ENCODE measurements around the gene WNT7B. TPM values are rescaled to one million over a fixed set of nuclear protein-coding genes. Genes with fewer than 3 reads are reported as not detected.

WNT7B gene
- total RNA-seq, 1 experiment from 2014 or later: 66.9 TPM

GRCh38 chr22:45877036-45877380 lies 100.0 kb downstream of the WNT7B start:
- Histone ChIP-seq H3K27ac (no peak overlapping the region), H3K27me3 (ENCODE audit: insufficient read depth, low read depth) (no peaks in the 10 kb centered on the region), H3K36me3 (ENCODE audit: low read depth) (no peaks in the 10 kb centered on the region), H3K4me3 (no peak overlapping the region), H3K4me2 (no peak overlapping the region), H3F3A (ENCODE audit: insufficient read depth, low read depth) (0 out of 2 replicates have a peak, but pooled peaks cover 4% of the 10 kb centered on the region), H3K79me2 (ENCODE audit: low read depth) (no peaks in the 10 kb centered on the region), H2AFZ (no peak overlapping the region), H3K9me2 (ENCODE audit: insufficient read depth) (no peaks in the 10 kb centered on the region), H4K20me1 (ENCODE audit: insufficient read depth) (no peaks in the 10 kb centered on the region), H3K4me1 (replicated peaks; ENCODE audit: insufficient read depth) (no peaks in the 10 kb centered on the region), H3K9me3 (ENCODE audit: insufficient read depth, low read depth) (peaks cover 9% of the 10 kb centered on the region; the same call in 1 of the 2 replicates)
- CTCF ChIA-PET: no interaction called here
- POLR2A ChIA-PET (ENCODE audit: unreplicated experiment): no interaction called here
- TF ChIP-seq CTCF (conservative IDR thresholded peaks at IDR 0.05) (no peak), EZH2 (IDR thresholded peaks at IDR 0.05; ENCODE audit: low read depth) (no peak)
- intact Hi-C loops (cut with micrococcal nuclease; ENCODE audit: unreplicated experiment): no loop called here
- no peak for DNase-seq
- no TSS peak for BruUV-seq (replicated peaks)

GRCh38 chr22:45876136-45877035 lies 100.6 kb downstream of the WNT7B start:
- DNase-seq: no peak
- TF ChIP-seq CTCF (conservative IDR thresholded peaks at IDR 0.05) (no peak), EZH2 (IDR thresholded peaks at IDR 0.05; ENCODE audit: low read depth) (no peak)
- Histone ChIP-seq H3K4me2 (no peak overlapping the region), H2AFZ (no peak overlapping the region), H3K36me3 (ENCODE audit: low read depth) (no peaks in the 10 kb centered on the region), H3K9me3 (ENCODE audit: insufficient read depth, low read depth) (peaks cover 9% of the 10 kb centered on the region; the same call in 1 of the 2 replicates), H3K27ac (no peak overlapping the region), H3K4me1 (replicated peaks; ENCODE audit: insufficient read depth) (no peaks in the 10 kb centered on the region), H3K27me3 (ENCODE audit: insufficient read depth, low read depth) (no peaks in the 10 kb centered on the region), H3K79me2 (ENCODE audit: low read depth) (no peaks in the 10 kb centered on the region), H3K4me3 (no peak overlapping the region), H3K9me2 (ENCODE audit: insufficient read depth) (no peaks in the 10 kb centered on the region), H4K20me1 (ENCODE audit: insufficient read depth) (no peaks in the 10 kb centered on the region), H3F3A (ENCODE audit: insufficient read depth, low read depth) (0 out of 2 replicates have a peak, but pooled peaks cover 4% of the 10 kb centered on the region)
- intact Hi-C loops (cut with micrococcal nuclease; ENCODE audit: unreplicated experiment): no loop called here
- POLR2A ChIA-PET (ENCODE audit: unreplicated experiment): no interaction called here
- no TSS peak for BruUV-seq (replicated peaks)
- CTCF ChIA-PET: no interaction called here

GRCh38 chr22:45872659-45873263 lies 104.2 kb downstream of the WNT7B start:
- Histone ChIP-seq H3K9me2 (ENCODE audit: insufficient read depth) (no peaks in the 10 kb centered on the region), H2AFZ (no peak overlapping the region), H3K27me3 (ENCODE audit: insufficient read depth, low read depth) (no peaks in the 10 kb centered on the region), H3F3A (ENCODE audit: insufficient read depth, low read depth) (0 out of 2 replicates have a peak, but pooled peaks cover 4% of the 10 kb centered on the region), H3K4me2 (no peak overlapping the region), H3K4me3 (no peak overlapping the region), H3K9me3 (ENCODE audit: insufficient read depth, low read depth) (peaks cover 9% of the 10 kb centered on the region; the same call in 1 of the 2 replicates), H3K36me3 (ENCODE audit: low read depth) (no peaks in the 10 kb centered on the region), H3K4me1 (replicated peaks; ENCODE audit: insufficient read depth) (no peaks in the 10 kb centered on the region), H4K20me1 (ENCODE audit: insufficient read depth) (no peaks in the 10 kb centered on the region), H3K27ac (no peak overlapping the region), H3K79me2 (ENCODE audit: low read depth) (no peaks in the 10 kb centered on the region)
- intact Hi-C loops (cut with micrococcal nuclease; ENCODE audit: unreplicated experiment): no loop called here
- no TSS peak for BruUV-seq (replicated peaks)
- CTCF ChIA-PET: no interaction called here
- no peak for DNase-seq
- TF ChIP-seq EZH2 (IDR thresholded peaks at IDR 0.05; ENCODE audit: low read depth) (no peak), CTCF (conservative IDR thresholded peaks at IDR 0.05) (no peak)
- POLR2A ChIA-PET (ENCODE audit: unreplicated experiment): no interaction called here

Data from PC-9 (cell line).